RCC 7860 (cell line): ENCODE data around the gene RFXAP.

ENCODE experiments used
- DNase-seq: peaks from one replicate; pipeline ENCODE4 v3.0.0-alpha.2; 2015; ENCODE audit warnings: low spot score
- FAIRE-seq: peaks from 2 replicates; lab custom pipeline; 2012; peaks lifted over from hg19 to GRCh38; lab: Jason Lieb, UNC

The RFXAP gene

GRCh38 chr13:36862722-36863121, 43.7 kb downstream of the RFXAP start:
- FAIRE-seq (no peak), DNase-seq (no peak)

GRCh38 chr13:36865265-36865664, 46.2 kb downstream of the RFXAP start:
- no peak for FAIRE-seq
- no peak for DNase-seq

- DNase-seq = no peak
- FAIRE-seq = no peak
These were observed 47.2 kb downstream of the RFXAP start for GRCh38 chr13:36866232-36866631.

DNA sequence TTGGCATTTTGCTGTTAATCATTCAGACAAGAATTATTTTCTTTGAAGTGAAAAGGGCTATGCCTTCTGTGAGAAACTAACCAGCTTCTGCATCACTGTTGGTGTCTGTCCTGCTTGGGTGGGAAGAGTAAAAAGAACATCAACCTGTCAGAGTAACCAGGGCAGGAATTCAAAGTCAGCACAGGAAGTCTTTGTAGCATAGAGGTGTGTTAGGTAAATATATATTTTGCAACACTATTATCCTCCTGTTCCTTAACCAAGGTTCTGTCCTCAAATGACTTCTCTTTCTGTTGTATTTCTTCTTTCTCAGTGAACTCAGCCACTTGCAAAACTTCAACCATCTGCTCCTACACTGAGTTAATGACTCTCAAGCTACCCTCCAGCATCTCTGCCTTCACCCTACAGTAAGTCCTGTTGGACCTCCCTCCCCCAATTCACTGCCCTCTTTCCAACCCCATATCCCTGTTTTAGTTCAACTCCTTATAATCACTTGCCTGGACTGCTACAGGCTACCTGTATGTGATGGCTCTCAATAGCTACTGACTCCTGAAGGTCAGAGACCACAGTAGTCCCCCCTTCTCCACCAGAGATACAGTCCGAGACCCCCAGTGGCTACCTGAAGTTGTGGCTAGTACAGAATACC, 51.1 kb downstream of the RFXAP start:
- FAIRE-seq (no peak), DNase-seq (no peak)

DNA sequence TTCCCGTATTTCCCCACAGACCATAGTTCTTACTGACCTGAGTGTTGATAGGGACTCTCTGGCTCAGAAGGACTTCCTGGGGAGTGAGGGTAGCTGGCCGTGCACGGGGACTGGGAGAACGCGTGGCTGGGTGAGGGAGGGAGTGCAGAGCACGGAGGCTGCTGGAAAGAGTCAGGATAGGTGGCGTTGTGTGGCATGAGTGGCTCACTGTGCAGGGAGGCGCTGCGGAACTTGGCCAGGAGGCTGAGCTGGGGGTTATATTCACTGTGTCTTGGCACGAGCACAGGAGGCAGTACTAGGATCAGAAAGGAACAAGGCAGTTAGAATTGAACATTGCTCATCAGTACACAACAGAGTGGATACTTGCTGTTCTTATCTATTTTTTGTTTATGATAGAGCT, 53.6 kb downstream of the RFXAP start:
- DNase-seq (no peak), FAIRE-seq (no peak)

- no peak for DNase-seq
- no peak for FAIRE-seq
These were observed 56.4 kb downstream of the RFXAP start for GRCh38 chr13:36875431-36875830.

GRCh38 chr13:36875961-36876360, 56.9 kb downstream of the RFXAP start:
- DNase-seq (no peak), FAIRE-seq (no peak)
